ENCODE results near the gene NRL. TPM values are rescaled to one million over a fixed set of nuclear protein-coding genes. Genes with fewer than 3 reads are reported as not detected.

The NRL gene
- polyA plus RNA-seq, 1 donor (not counting 4 experiments of a cell fraction or from before 2014, with no cell fraction given): 0.29 TPM

DNA sequence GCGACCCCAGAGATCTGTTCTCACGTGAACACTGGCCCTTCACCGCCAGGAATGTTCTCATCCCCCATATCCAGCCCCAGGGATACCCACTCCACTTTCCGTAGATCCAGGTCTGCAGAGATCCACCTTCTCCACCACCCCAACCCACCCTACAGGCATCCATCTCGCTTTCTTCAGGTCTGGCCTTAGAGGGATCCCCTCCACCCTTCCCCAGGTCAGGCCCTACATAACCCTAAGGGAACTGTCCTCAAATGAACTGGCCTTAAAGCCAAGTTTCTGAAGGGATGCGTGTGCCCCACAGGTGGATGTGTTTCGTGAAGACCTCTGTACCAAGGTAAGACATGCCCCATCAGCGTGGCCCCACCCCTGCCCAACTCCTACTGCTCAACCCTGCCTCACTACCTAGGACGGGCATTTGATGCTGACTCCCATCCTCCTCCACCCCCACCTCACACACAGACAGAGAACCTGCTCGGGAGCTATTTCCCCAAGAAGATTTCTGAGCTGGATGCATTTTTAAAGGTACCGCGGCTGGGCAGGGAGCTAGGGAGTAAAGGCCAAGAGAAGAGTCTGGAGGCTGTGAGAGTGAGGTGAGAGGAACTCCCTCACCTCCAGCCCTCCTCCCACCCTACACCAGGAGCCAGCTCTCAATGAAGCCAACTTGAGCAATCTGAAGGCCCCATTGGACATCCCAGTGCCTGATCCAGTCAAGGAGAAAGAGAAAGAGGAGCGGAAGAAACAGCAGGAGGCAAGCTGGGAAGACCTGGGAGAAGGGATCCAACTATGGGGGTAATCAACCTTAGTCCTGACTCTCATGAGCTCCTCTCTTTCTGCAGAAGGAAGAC is 22.2 kb upstream of the NRL start:
- H3K79me2 ChIP-seq (ENCODE audit: control insufficient read depth, insufficient read depth, low read length): peaks cover 32% of the 10 kb centered on the region
- peaks cover 12 to 21% of the 10 kb centered on the region in 2 experiments for H3K36me3 ChIP-seq (ENCODE audit: control insufficient read depth in 2 of 2, extremely low read depth in 1 of 2, insufficient read depth in 2 of 2, low read length in 2 of 2)
- FAIRE-seq: no peak
- H3K4me1 ChIP-seq (ENCODE audit: control insufficient read depth, extremely low read depth, insufficient read depth, low read length): peaks cover 31% of the 10 kb centered on the region
- H3K9me3 ChIP-seq (ENCODE audit: control insufficient read depth, low read depth, low read length): no peaks in the 10 kb centered on the region
- H3K9me1 ChIP-seq (ENCODE audit: control insufficient read depth, extremely low read depth, insufficient read depth, low read length): peaks cover 2% of the 10 kb centered on the region
- TF ChIP-seq, protein P1, sequence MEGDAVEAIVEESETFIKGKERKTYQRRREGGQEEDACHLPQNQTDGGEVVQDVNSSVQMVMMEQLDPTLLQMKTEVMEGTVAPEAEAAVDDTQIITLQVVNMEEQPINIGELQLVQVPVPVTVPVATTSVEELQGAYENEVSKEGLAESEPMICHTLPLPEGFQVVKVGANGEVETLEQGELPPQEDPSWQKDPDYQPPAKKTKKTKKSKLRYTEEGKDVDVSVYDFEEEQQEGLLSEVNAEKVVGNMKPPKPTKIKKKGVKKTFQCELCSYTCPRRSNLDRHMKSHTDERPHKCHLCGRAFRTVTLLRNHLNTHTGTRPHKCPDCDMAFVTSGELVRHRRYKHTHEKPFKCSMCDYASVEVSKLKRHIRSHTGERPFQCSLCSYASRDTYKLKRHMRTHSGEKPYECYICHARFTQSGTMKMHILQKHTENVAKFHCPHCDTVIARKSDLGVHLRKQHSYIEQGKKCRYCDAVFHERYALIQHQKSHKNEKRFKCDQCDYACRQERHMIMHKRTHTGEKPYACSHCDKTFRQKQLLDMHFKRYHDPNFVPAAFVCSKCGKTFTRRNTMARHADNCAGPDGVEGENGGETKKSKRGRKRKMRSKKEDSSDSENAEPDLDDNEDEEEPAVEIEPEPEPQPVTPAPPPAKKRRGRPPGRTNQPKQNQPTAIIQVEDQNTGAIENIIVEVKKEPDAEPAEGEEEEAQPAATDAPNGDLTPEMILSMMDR (optimal IDR thresholded peaks at IDR 0.05 in 1 of 3, IDR thresholded peaks at IDR 0.05 in 1 of 3, conservative IDR thresholded peaks at IDR 0.05 in 1 of 3; ENCODE audit: extremely low read depth in 1 of 3, insufficient read depth in 2 of 3, low read length in 3 of 3): no peak
- TF ChIP-seq EZH2 (IDR thresholded peaks at IDR 0.05; ENCODE audit: low read length): no peak
- dilution Hi-C loops (cut with MboI; ENCODE audit: extremely low pct_ligation_motif_present, low sequenced_read_pairs): no loop called here
- peak overlapping the region; percentile 73 for H2AFZ ChIP-seq (ENCODE audit: control insufficient read depth, low read length)
- peak overlapping the region; percentile 81 to 88 (median 85) for H3K4me3 ChIP-seq (ENCODE audit: control insufficient read depth in 2 of 3, extremely low read depth in 1 of 3, insufficient read depth in 2 of 3, low read depth in 1 of 3, low read length in 3 of 3)
- peak overlapping the region; percentile 88 for H3K9ac ChIP-seq (ENCODE audit: control insufficient read depth, extremely low read depth, insufficient read depth, low read length)
- H3K4me2 ChIP-seq (ENCODE audit: control insufficient read depth, extremely low read depth, insufficient read depth, low read depth, low read length): peak overlapping the region; percentile 94
- no peaks in the 10 kb centered on the region for H4K20me1 ChIP-seq (ENCODE audit: control insufficient read depth, extremely low read depth, insufficient read depth, low read length)
- H3K27ac ChIP-seq (ENCODE audit: control insufficient read depth, insufficient read depth, low read length): peak overlapping the region; percentile 69
- DNase-seq (ENCODE audit: low read depth, low spot score): no peak
- H3K27me3 ChIP-seq (ENCODE audit: control insufficient read depth, extremely low read depth, insufficient read depth, low read length): no peaks in the 10 kb centered on the region

- H3K9me3 ChIP-seq (ENCODE audit: control insufficient read depth, low read depth, low read length): no peaks in the 10 kb centered on the region
- H4K20me1 ChIP-seq (ENCODE audit: control insufficient read depth, extremely low read depth, insufficient read depth, low read length): no peaks in the 10 kb centered on the region
- dilution Hi-C loops (cut with MboI; ENCODE audit: extremely low pct_ligation_motif_present, low sequenced_read_pairs): no loop called here
- H3K9me1 ChIP-seq (ENCODE audit: control insufficient read depth, extremely low read depth, insufficient read depth, low read length): peaks cover 2% of the 10 kb centered on the region
- H3K4me1 ChIP-seq (ENCODE audit: control insufficient read depth, extremely low read depth, insufficient read depth, low read length): peaks cover 28% of the 10 kb centered on the region
- peaks cover 31% of the 10 kb centered on the region for H3K79me2 ChIP-seq (ENCODE audit: control insufficient read depth, insufficient read depth, low read length)
- H3K27ac ChIP-seq (ENCODE audit: control insufficient read depth, insufficient read depth, low read length): peak within 1 kb of the TSS; percentile 69
- peak within 1 kb of the TSS; percentile 88 for H3K9ac ChIP-seq (ENCODE audit: control insufficient read depth, extremely low read depth, insufficient read depth, low read length)
- H3K36me3 ChIP-seq (ENCODE audit: control insufficient read depth in 2 of 2, extremely low read depth in 1 of 2, insufficient read depth in 2 of 2, low read length in 2 of 2): peaks cover 12 to 21% of the 10 kb centered on the region in 2 experiments
- peak within 1 kb of the TSS; percentile 94 for H3K4me2 ChIP-seq (ENCODE audit: control insufficient read depth, extremely low read depth, insufficient read depth, low read depth, low read length)
- peak within 1 kb of the TSS; percentile 81 to 88 (median 85) for H3K4me3 ChIP-seq (ENCODE audit: control insufficient read depth in 2 of 3, extremely low read depth in 1 of 3, insufficient read depth in 2 of 3, low read depth in 1 of 3, low read length in 3 of 3)
- no peaks in the 10 kb centered on the region for H3K27me3 ChIP-seq (ENCODE audit: control insufficient read depth, extremely low read depth, insufficient read depth, low read length)
- DNase-seq (ENCODE audit: low read depth, low spot score) (no peak), FAIRE-seq (peak; percentile 32)
- H2AFZ ChIP-seq (ENCODE audit: control insufficient read depth, low read length): peak within 1 kb of the TSS; percentile 73
- TF ChIP-seq, protein P1 (optimal IDR thresholded peaks at IDR 0.05 in 1 of 3, IDR thresholded peaks at IDR 0.05 in 1 of 3, conservative IDR thresholded peaks at IDR 0.05 in 1 of 3; ENCODE audit: extremely low read depth in 1 of 3, insufficient read depth in 2 of 3, low read length in 3 of 3): no peak
- TF ChIP-seq EZH2 (IDR thresholded peaks at IDR 0.05; ENCODE audit: low read length): no peak
These were observed 21.3 kb upstream of the NRL start, which contains the start of gene PSME1 for GRCh38 chr14:24135834-24136683. Gene PSME1 (plus strand): TSS chr14:24136194. CDS start chr14:24136263, 69 bp downstream.

Measured in keratinocyte (primary cell).